NAMALWA (cell line): Measurements from ENCODE around the gene DCN.

Experiments used
- DNase-seq: peaks from one replicate; pipeline ENCODE4 v3.0.0-alpha.2; 2015; ENCODE audit warnings: low spot score

The DCN gene

DNA sequence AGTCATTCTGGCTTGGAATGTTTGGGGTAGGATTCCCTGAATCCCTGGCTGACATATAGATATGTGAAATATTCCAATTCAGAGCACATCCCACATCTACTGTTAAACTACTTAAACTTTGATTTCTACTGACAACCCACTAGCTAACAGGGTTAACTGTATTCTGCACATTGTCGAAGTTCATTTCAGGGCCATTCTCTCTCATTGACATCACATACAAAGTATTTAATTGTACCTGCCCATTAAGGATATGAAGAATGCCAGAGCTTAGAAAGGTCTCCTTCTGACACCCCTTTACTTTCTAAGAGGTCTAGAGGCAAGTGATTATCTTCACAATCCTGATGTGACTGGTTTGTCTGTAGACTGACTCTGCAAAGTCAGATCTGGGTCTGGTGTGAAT lies 2.8 kb upstream of the DCN start:
- no peak for DNase-seq

DNA sequence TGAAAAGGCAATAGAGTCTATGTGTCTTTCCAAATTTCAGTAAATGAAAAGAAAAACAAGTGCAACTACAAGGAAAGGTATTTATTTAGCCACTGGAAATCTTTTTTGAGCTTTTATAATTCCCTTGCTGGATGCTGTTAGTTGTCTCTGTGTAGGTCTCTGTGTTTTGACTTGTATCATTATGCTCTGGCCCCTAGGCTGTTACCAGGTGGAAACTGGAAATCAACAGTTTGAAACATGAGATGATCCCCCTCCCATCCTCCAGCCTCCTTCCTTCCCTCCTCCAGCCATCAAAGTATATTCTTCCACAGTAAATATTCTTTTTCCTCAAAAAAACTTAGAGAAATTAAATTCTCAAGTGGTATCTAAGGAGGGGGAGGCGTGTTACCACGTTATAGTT lies 934 bp upstream of the DCN start:
- DNase-seq, result no peak

DNA sequence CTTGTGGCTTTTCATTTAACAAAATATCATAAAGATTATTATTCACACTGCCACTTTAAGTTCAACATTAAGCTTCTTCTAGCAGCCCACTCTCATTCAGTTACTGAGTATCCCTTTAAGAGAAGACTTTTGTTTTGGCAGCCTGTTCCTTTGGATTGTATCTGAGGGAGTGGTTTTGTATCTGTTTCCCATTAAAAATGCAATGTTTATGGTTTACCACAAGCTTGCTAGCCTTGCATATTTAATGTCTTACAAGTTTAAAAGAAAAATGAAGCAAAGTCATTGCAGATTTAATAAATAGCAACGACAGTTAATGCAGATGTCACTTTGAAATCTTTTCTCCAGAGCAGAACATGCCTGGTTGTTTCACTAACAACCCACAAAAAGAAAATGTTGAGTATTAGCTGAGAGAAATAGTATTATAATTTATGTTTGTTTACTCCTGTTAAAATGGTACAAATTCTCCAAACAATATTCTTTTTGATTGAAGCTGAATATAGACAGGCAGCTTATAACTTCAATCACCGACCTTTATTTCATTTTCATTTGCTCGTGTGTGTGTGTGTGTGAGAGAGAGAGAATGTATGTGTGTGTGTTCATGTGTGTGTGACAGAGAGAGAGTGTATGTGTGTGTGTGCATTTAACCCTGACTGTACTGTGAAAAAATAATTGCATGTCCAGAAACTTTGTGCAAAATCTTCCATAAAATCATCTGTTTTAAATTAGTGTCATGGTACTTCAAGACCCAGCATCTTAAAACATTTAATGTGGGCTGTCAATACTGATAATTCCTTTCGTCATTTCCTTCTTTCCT lies 1.8 kb downstream of the DCN start:
- no peak for DNase-seq

DNA sequence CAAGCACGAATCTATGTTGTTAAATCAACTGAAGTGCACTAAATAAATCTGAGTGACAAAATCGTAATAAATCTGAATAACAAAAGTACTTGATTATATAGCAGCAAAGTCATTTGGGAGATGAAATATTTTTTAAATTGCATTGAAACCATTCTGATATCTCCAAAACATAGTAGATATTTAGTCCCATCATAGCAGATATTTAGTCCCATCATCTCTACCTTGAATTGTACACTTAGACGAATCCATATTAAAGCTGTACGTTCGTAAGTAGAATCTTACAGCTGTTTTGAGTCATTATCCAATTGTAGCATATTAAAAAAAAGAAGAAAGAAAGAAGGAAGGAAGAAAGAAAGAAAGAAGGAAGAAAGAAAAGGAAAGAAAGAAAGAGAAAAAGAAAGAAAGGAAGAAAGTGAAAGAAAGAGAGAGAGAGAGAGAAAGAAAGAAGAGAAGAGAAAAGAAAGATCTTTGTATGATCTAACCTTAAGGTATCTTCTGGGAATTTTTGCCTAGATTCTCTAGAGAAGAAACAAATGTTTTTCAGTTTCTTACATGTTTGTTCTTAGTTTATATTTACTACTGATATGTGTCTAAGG lies 2.6 kb downstream of the DCN start:
- no peak for DNase-seq

DNA sequence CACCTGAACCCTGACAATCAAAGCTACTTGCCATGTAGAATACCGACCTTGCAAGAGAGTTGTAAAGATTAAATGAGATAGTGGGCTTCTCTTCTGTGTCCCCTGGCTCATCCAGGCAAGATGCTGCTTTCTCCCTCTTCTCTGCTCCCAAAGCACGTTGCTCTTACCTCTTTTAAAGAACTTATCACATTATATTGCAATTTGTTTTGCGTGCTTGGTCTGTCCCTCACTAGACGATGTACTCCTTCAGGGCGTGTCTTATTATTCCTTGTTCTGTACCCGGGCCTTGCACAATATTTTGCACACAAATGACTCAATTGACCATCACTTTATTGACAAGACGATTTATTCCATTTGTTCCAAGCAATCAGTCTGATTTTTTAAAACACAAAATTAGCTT lies 3.3 kb downstream of the DCN start:
- DNase-seq, result no peak

DNA sequence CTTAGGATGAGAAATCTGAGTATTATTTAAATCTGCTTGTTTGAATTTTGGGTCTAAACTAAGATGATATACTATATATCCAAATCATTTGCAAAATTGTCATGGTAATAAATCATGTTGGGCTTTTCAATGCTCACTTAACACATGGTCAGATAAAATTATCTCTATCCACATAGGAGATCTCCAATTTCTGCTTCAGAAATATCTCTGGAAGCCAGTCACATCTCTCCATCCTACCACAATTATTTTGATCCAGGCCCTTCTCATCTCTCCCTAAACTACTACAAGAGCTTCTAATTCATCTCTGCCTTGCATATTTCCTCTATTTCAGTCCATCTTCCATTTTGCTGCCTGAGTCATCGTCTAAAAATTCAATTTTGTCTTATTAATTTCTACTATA lies 3.8 kb downstream of the DCN start:
- no peak for DNase-seq

DNA sequence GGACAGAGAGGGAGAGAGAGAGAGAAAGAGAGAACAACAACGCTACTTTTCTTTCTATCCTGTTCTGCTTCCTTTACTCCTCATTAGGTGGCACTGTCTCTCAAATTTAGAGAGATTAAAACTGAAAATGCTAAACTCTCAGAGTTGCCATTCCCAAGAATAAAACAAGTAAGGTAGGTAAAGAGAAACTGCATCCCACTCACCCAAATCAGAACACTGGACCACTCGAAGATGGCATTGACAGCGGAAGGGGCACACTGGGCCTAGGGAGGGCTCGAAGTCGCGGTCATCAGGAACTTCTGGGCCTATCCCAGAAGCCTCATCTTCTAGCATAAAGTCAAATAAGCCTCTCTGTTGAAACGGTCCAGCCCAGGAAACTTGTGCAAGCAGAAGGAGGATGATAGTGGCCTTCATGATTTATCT lies 4.5 kb downstream of the DCN start:
- peak; percentile 41 for DNase-seq

DNA sequence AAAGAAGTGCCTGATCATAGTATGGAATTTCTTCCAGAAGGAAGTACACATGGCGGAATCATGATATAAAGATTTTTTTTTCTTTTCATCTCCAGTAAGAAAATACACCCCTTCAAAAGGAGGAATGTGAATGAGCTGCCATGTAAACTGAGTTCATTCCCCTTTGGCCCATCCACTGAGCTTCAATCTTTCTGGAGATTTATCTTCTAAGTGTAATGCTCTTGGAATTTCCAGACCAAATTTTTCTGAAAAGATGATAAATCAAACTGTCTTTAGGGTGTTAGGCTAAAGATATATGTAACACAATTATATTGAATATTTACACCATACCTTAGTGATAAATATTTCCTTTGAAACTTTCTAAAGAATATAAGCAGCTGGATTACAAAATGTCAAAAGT lies 5.2 kb downstream of the DCN start:
- DNase-seq, result no peak

DNA sequence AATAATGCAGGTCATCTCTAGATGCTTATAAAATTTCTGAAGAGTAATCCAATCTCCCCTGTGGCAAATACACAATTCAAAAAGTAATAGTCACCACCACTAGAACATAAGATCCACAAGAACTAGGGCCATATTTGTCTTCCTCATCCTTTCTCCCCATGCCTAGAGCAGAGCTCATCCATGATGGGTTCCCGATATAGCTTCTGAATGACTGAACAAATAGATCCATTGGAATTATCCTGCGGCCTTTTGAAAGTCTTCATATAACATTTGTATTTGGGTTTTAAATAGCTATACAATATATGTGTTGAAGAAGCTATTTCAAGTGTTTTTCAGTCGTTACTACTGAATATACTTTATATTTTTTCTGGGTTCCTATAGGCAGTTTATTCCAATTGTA lies 5.7 kb downstream of the DCN start:
- DNase-seq, result no peak

DNA sequence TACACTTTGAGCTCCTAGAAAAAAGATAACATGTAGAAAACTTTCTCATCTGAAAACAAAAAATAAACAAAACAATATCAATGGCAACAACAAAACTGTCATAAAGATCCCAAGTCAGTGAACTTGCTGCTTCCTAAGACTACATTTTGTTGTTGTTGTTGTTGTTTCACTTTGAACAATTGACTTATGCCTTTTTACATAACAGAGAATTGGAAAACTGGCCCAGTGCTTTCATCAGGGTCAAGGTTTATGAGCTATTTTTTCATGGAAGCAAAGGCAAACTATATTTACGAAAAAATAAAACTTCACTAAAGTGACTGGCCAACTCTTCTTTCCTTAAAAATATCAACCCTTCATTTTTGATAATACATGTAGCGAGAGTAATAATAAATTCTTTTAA lies 6.3 kb downstream of the DCN start:
- DNase-seq, result no peak

DNA sequence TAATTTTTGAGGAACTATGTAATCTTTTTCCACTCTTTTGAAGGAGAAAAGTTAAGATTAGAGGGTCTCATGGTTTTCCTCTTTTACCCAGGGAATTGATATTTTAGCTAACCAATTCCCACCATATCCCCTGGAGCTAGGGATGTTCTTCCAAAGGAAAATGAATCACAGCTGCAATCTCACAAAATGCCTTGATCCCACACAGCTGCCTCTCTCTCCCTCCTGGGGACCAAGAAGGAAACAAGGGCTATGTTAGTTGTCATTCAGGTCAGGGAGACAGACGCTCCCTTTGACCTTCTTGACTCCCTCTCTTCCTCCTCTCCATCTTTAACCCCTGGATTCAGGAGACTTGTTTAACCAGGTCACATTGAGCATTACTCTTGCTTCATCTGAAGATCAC lies 9.5 kb downstream of the DCN start:
- no peak for DNase-seq

DNA sequence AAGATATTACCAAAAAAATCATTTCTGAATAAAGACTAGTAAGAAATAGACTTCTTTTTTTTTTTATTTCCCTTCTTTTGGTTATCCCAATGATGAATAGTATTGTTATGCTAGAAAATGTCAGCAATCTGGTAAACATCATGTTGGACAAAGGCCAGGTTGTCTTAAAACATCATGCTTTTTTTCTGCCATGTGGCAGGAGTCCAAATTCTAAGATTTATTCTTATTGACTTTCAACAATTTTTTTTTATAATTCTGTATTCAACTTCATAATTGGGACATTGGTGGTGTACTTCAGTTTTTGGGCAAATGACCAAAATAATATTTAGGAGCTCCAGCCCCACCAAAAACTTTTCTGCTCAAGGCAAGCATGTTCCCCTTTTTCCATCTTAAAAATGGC lies 10.5 kb downstream of the DCN start:
- DNase-seq, result no peak

DNA sequence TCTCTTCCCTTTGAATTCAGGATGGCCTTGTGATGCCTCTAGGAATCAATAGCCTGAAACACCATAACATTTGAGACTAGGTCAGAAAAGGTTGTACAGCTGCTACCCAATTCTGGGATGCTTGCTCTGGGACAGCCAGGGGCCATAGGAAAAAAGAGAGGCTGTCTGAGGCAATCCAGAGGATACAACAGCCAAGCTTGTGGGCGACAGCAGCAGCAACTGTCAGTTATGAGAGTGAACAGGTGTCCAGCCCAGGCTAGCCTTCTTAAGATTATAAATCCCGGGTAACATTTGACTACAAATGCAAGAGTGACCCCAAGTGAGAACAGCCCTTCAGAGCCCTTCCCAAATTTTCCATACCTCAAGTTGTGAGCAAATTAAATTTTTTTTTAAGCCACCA lies 11.1 kb downstream of the DCN start:
- DNase-seq, result no peak

DNA sequence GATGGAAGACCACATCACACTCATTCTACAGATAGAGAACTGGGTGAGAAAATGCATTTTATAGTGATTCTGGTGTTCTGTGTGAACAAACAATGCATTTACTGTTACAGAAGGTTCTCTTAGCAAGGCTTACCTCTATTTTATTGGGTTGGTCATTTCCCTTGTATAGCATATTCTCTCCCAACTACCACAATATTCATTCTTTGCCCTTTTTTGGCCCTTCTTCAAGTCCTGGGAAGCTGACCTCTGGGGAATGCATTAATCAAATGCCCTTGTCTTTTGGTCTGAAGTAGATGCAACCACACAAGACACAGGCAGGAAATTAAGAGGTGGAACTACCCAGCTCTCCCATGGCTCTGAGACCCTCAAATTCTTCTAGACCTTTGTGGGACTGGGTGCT lies 19.5 kb downstream of the DCN start:
- DNase-seq, result no peak

DNA sequence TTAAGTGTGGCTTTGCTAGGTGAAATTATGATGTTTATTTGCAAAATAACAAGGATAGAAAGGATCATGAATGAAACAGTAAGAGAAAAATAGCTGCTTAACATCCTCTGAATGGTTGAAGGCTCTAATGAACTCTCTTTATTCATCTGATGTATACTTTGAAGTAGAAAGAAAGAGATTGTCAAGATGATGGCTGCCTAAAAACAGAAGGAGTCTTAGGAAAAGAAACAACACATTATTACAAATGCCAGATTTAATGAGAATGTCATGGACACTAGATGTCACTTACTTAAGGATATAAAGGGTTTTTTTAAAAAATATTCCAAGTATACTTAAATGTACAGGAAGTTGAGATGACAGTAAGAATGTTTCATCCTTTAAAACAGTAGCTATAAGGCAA lies 21.6 kb downstream of the DCN start:
- DNase-seq, result no peak

DNA sequence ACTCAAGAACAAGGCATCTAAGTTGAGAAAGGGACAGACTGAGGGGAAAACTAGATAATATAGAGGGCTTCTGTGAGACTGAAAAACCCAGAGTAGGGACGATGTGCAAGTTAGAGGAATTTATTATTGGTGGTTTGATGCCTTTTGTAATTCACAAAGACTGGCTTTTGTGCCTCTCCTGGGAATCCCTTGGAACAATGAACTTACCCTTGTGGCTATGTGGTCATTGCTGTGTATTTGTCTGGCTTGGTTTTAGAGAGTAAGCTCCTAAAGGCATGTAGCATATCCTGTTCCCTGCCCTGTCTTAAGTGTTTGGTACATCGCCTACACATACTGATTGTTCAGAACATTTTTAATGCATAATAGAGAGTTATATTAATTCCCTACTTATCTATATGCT lies 26.6 kb downstream of the DCN start:
- no peak for DNase-seq

DNA sequence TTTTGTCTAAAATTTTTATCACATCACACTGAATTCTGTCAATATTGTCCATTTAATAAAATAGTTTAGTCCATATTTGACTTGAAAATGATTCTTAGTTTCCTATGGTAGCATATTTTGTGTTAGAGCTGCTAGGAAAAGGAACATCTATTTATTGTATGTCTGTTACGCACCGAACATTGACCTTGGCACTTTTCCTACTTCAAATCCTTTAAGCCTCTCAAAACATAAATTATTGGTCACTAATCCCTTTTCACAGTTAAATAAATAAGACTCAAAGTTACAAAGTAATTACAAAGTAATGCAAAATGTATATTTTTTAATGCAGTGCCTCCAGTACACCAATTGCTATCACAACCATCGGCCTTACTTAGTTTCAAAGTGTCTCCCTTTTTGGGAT lies 28.5 kb downstream of the DCN start:
- no peak for DNase-seq

DNA sequence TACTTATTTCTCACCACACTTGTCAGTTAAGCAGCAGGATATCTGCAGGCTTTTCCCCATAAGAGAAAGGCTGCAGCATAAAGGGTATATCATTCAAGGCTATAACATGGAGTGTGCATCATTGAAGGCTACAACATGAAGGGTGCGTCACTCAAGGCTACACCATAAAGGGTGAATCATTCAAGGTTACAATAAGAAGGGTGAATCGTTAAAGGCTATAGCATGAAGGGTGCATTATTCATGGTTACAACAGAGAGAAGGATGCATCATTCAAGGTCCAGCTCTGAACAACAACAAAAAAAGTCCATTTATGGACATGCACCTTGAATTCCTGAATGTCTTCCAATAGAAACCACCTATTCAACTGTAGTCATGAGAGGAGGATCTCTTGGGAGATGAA lies 38.6 kb downstream of the DCN start:
- DNase-seq, result no peak

DNA sequence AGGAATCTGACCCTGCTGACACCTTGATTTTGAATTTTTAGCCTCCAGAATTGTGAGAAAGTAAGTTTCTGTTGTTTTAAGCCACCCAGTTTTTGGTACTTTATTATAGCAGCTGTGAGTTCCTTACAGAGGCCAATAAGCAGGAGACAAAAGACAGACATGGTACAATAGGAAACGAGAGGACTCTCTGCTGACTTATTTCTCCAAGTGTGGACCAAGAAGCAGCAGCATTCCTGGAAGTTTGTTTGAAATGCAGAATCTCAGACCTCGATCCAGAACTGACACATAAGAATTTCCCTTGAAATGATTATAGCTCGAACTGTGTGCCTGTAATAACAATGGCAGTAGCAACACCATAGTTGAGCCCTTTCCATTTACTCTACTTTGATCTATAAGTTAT lies 39.4 kb downstream of the DCN start:
- no peak for DNase-seq

DNA sequence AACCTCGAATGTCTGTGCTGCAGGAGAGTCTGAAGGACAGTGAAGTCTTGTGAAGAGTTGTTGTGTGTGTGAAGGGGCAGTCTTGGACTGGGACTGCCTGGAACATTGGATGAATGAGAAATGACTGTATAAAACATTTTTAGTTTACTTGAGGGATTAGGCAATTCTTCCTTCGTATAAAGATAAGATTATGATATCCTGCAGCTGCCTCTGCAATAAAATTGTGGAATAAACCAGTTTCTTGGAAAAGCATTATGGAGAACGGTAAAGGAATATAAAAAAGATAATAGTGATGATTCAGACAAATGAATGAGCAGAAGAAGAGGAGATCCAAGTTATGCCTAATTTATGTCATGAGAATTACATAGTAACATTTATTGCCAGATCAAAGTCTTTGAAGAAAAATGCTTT lies 40.4 kb downstream of the DCN start:
- DNase-seq, result no peak

DNA sequence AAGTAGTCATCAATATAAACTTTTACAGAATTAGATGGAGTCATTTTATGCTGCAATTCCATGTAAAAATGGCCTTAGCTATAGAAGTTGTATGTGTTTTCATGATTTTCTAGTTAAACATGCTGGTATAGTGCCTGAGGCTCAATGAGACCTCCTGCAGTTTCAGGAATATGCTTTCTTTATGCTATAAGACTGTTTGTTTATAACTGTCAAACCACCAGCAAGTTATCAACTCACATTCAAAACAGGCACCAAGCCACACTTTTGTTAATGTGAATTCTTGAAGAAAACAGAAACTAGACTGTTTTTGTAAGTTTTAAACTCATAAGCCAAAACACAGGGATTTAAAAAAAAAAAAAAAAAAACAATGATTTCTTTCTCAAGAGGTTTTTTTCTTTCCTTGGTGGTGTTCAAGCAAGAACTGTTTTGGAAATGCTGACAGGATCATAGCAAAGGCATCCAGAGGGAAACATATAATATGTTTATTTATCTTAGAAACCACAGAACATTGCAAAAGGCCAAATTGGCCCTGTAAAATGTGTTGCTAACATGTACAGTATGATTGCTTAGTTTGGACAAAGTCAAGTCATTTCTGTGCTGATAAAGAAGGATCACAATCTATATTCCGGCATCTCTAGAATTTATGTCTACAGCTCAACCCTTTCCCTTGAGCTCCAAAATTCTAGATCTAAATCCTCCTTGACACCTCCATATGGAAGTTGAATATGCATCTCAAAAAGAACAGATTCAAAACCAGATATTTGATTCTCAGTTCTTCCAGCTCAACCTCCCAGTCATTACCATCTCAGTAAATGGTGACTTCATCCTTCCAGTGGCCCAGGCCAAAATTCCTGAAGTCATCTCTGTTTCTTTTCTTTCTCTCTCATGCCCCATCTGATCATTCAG lies 42.3 kb downstream of the DCN start:
- DNase-seq, result no peak

DNA sequence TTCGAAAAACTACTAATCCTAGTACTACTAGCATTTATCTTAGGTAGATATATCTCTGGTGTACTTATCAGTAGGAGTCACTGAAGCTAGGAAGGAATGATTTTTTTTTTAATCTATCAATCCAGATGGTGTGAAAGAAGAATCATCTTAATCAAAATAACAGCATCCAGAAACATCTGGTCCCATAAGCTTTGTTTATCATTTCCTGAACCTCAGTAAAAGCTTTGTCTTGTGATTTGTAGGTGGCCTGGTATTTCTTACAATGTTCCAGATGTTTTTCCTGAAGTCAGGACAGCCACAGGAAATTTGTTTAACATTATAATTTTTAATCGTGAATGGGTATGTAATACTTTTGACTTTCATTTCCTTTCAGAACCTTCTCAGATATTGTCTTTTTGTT lies 43.3 kb downstream of the DCN start:
- no peak for DNase-seq

DNA sequence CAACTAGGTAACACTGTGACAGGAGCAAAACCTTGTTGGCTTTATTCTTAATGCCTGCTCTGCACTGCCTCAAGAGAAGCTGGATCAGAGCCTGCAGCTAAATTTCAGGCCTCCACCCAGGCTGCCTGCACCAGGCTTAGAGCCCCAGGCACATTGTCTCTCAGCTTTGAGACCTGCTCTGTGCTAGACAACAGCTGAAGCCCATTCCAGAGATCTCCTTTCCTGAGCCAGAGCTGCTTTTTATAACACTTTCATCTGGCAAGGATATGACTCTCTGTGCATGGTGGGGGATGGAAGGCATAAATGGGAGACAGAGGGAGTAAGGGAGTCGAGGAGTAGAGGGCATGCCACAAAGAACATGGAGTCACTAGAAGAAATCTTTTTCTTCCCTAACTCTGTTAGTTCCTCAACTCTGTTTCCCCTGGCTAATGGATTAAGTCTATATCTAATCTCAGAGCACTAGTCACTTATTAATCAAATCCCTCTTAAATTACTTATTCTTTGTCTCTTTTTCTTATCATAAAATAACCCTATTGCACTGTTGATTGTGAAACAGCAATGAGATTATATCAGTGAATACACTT lies 44.2 kb downstream of the DCN start:
- DNase-seq, result no peak
